Measurements from ENCODE around the gene PHB1. TPM values are rescaled to one million over a fixed set of nuclear protein-coding genes. Genes with fewer than 3 reads are reported as not detected.
A peak's percentile ranks its signal among the peaks of the same experiment; 100 is the strongest.

Gene PHB1
- total and polyA plus RNA-seq, 2 of the 8 experiments (the other 6 are each of a cell fraction or from before 2014, with no cell fraction given) = 386 to 597 TPM

DNA sequence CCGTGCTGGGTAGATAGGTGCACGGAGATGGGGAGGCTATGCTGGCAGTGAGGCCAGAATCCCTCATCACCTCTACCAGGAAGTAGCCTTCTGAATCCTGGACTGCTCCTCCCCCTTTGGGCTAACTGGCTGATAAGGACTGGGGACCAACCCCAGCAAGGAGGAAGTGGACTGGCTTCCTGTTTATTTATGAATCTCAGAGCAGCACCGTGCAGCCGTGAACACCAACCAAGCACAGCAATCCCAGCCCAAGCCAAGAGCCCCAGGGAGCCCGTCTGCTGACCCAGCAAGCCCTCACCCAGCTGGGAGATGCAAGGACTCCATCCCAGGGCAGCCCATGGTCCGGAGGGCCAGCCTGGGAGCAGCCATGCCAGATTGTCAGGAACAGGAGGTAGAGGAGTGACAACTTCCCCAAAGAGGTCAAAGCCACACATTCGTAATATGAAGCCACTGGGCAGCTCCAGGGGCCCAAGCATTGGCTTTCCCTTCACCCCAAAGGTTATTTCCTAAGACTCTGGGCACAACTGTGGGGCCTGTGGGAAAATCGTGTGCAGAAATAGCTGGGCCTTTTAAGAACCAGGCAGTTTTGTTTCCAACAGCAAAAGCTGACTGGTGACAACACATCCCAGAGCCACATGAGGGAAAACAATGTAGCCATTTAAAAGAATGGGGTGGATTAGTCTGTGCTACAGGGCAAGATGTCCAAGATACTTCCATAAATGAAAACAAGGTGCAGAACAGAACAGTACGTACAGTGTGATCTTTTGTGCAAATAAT, 23.9 kb downstream of the PHB1 start:
- H3K14ac ChIP-seq (ENCODE audit: insufficient read length) = no peak overlapping the region
- H2BK15ac ChIP-seq (ENCODE audit: low read length) = no peak overlapping the region
- no peak overlapping the region for H3K23ac ChIP-seq (ENCODE audit: insufficient read length)
- CTCF ChIA-PET (ENCODE audit: partially characterized antibody) = interaction anchor here (0.9 to 2.2 kb wide), 8 partner anchors 8 to 167 kb away, joined by 3 to 11 read pairs (median 4); no protein-coding TSS in a partner anchor
- no peaks in the 10 kb centered on the region for H3K23me2 ChIP-seq (ENCODE audit: low read depth, low read length)
- no peak overlapping the region for H3K4me2 ChIP-seq (ENCODE audit: insufficient read depth in 1 of 2, low read depth in 2 of 2, low read length in 2 of 2)
- no peak overlapping the region for H2AK5ac ChIP-seq (ENCODE audit: low read depth, low read length)
- no peak overlapping the region for H3K56ac ChIP-seq (replicated peaks; ENCODE audit: insufficient read length, low read depth, low read length)
- no peak overlapping the region for H3K27ac ChIP-seq (ENCODE audit: low read depth, low read length)
- no peak overlapping the region for H2BK120ac ChIP-seq (replicated peaks; ENCODE audit: low read depth, low read length)
- no peak overlapping the region; the same call in 1 of the 2 replicates for H3K18ac ChIP-seq (ENCODE audit: extremely low read depth, low read length)
- no peaks in the 10 kb centered on the region for H4K20me1 ChIP-seq (replicated peaks in 1 of 2; ENCODE audit: control insufficient read depth in 1 of 2, insufficient read depth in 2 of 2, low read length in 2 of 2)
- no peaks in the 10 kb centered on the region for H3K4me1 ChIP-seq (replicated peaks in 1 of 4; ENCODE audit: control insufficient read depth in 3 of 4, insufficient read depth in 4 of 4, low read length in 3 of 4)
- H2BK5ac ChIP-seq (ENCODE audit: low read depth, low read length) = no peak overlapping the region
- no peak for FAIRE-seq
- no peak overlapping the region for H3K4me3 ChIP-seq (ENCODE audit: extremely low read depth in 1 of 4, insufficient read depth in 2 of 4, low read depth in 3 of 4, low read length in 4 of 4)
- DNase-seq (ENCODE audit: low read depth in 1 of 2, low spot score in 2 of 2) = no peak
- H3K9me3 ChIP-seq (ENCODE audit: insufficient read depth in 2 of 2, low read depth in 1 of 2, low read length in 1 of 2) = no peaks in the 10 kb centered on the region
- H3K36me3 ChIP-seq (ENCODE audit: control insufficient read depth in 2 of 4, insufficient read depth in 4 of 4, low read length in 3 of 4) = no peaks in the 10 kb centered on the region
- TF ChIP-seq TAF1 (IDR thresholded peaks at IDR 0.05; ENCODE audit: low read depth, low read length) = no peak
- TF ChIP-seq GTF2F1 (IDR thresholded peaks at IDR 0.05; ENCODE audit: borderline replicate concordance, low read depth, low read length) = no peak
- no peak for TF ChIP-seq BRCA1 (IDR thresholded peaks at IDR 0.05; ENCODE audit: low read depth, low read length)
- no peak for TF ChIP-seq CREB1 (IDR thresholded peaks at IDR 0.05)
- TF ChIP-seq RXRA (IDR thresholded peaks at IDR 0.05; ENCODE audit: insufficient read depth, low read depth, low read length) = no peak
- TF ChIP-seq, protein P1, sequence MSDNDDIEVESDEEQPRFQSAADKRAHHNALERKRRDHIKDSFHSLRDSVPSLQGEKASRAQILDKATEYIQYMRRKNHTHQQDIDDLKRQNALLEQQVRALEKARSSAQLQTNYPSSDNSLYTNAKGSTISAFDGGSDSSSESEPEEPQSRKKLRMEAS (IDR thresholded peaks at IDR 0.05) = no peak
- TF ChIP-seq MAFK (IDR thresholded peaks at IDR 0.05; ENCODE audit: low read depth, low read length) = no peak
- TF ChIP-seq CHD2 (IDR thresholded peaks at IDR 0.05; ENCODE audit: low read length) = no peak
- no peak for TF ChIP-seq SRF (IDR thresholded peaks at IDR 0.05; ENCODE audit: low read depth, low read length)
- WGBS, 2 experiments (ENCODE audit: extremely low coverage in 1 of 2, insufficient coverage in 1 of 2, insufficient read length in 1 of 2, insufficient replicate concordance in 2 of 2, low coverage in 1 of 2, low lambda C conversion rate in 2 of 2, missing lambda C conversion rate in 1 of 2) = 90% methylated on average over 9 of the region's 9 CpGs; no CpG with 5 or more reads in 1 of the 2 experiments
- H3K4ac ChIP-seq (replicated peaks; ENCODE audit: insufficient read length, low read depth, low read length) = no peak overlapping the region
- H2BK12ac ChIP-seq (ENCODE audit: low read depth, low read length) = 0 out of 2 replicates have a peak overlapping the region, but pooled peaks have one; percentile 9
- no peaks in the 10 kb centered on the region for H3K79me1 ChIP-seq (ENCODE audit: low read depth, low read length)
- no peak overlapping the region for H2BK20ac ChIP-seq (ENCODE audit: low read length)
- H2AFZ ChIP-seq (ENCODE audit: low read length) = peak overlapping the region; percentile 77
- no peaks in the 10 kb centered on the region for H3K27me3 ChIP-seq (replicated peaks in 1 of 4; ENCODE audit: control insufficient read depth in 3 of 4, extremely low read depth in 1 of 4, insufficient read depth in 3 of 4, low read length in 3 of 4)
- H4K5ac ChIP-seq (ENCODE audit: insufficient read length, low read depth, low read length) = no peak overlapping the region
- H3K79me2 ChIP-seq (ENCODE audit: control insufficient read depth in 1 of 2, insufficient read depth in 2 of 2, low read length in 2 of 2) = no peaks in the 10 kb centered on the region
- no peak overlapping the region for H4K91ac ChIP-seq (replicated peaks; ENCODE audit: insufficient read length, low read length)
- no peak overlapping the region for H3K9ac ChIP-seq (replicated peaks in 1 of 4; ENCODE audit: extremely low read depth in 1 of 4, low read depth in 3 of 4, low read length in 3 of 4)
- POLR2A ChIA-PET (ENCODE audit: partially characterized antibody) = interaction anchor here (0.9 kb wide), 1 partner anchor 9 kb away, joined by 4 read pairs; no protein-coding TSS in a partner anchor
- no peak overlapping the region for H4K8ac ChIP-seq (ENCODE audit: extremely low read depth, insufficient read depth, low read length)
